Measurements from ENCODE around the gene SLC25A22.

GRCh38 chr11:813456-814096, 15.5 kb upstream of the SLC25A22 start:
- TF ChIP-seq EP300 (IDR thresholded peaks at IDR 0.05; ENCODE audit: borderline replicate concordance) (no peak), CREB1 (IDR thresholded peaks at IDR 0.05; ENCODE audit: low read depth) (no peak), TAF1 (IDR thresholded peaks at IDR 0.05; ENCODE audit: low read depth) (no peak)
